GM21825 (cell line): ENCODE measurements around the gene WDR46.
A peak's percentile ranks its signal among the peaks of the same experiment; 100 is the strongest.

Source experiments
- ATAC-seq: cut with Tn5 transposase; IDR thresholded peaks from one replicate; pipeline ENCODE4 v1.9.1; 2021; ENCODE audit warnings: mild to moderate bottlenecking, moderate library complexity; ENCODE audit not compliant: unreplicated experiment

The WDR46 gene

GRCh38 chr6:33288921-33289783, at the start of gene WDR46, which contains the start of gene PFDN6:
Gene WDR46, minus strand, starts transcription at chr6:33289239. Its CDS starts 69 bp downstream, at chr6:33289170.
Gene PFDN6, plus strand, starts transcription at chr6:33289601. Its CDS starts 256 bp downstream, at chr6:33289857.
- ATAC-seq, result peak; percentile 71

GRCh38 chr6:33336495-33336894, 47.5 kb upstream of the WDR46 start:
- no peak for ATAC-seq

GRCh38 chr6:33335916-33336315, 46.9 kb upstream of the WDR46 start:
- ATAC-seq, result no peak

- ATAC-seq, result no peak
Observed at GRCh38 chr6:33333666-33334065, 44.6 kb upstream of the WDR46 start.

GRCh38 chr6:33330736-33331135, 41.7 kb upstream of the WDR46 start:
- no peak for ATAC-seq

- no peak for ATAC-seq
Observed at GRCh38 chr6:33329058-33329457, 40.0 kb upstream of the WDR46 start.

GRCh38 chr6:33324125-33324524, 35.1 kb upstream of the WDR46 start:
- ATAC-seq, result no peak

- ATAC-seq, result no peak
Observed at GRCh38 chr6:33323623-33323948, 34.5 kb upstream of the WDR46 start.

- ATAC-seq, result no peak
Observed at GRCh38 chr6:33321227-33321626, 32.2 kb upstream of the WDR46 start.

- ATAC-seq, result no peak
Observed at GRCh38 chr6:33320315-33321181, 31.5 kb upstream of the WDR46 start.

- no peak for ATAC-seq
Observed at GRCh38 chr6:33319939-33320314, 30.9 kb upstream of the WDR46 start.

- no peak for ATAC-seq
Observed at GRCh38 chr6:33318426-33319073, 29.5 kb upstream of the WDR46 start.

GRCh38 chr6:33317669-33318425, 28.8 kb upstream of the WDR46 start, which contains the start of gene ZBTB22:
Gene ZBTB22, minus strand, starts transcription at chr6:33317744. Its CDS starts 828 bp downstream, at chr6:33316916.
- peak; percentile 40 for ATAC-seq

- ATAC-seq, result no peak
Observed at GRCh38 chr6:33317419-33317668, 28.3 kb upstream of the WDR46 start.

GRCh38 chr6:33316603-33317418, 27.8 kb upstream of the WDR46 start:
- ATAC-seq, result no peak

- no peak for ATAC-seq
Observed at GRCh38 chr6:33315793-33316602, 27.0 kb upstream of the WDR46 start.

- ATAC-seq, result no peak
Observed at GRCh38 chr6:33314943-33315792, 26.1 kb upstream of the WDR46 start.

GRCh38 chr6:33314515-33314942, 25.5 kb upstream of the WDR46 start:
- ATAC-seq, result no peak
